Measurements from ENCODE around the gene UBE2S.
"Not testable (repeated sequence)": the region's sequence is repeated elsewhere in the genome, so short reads cannot be mapped to it uniquely, and the experiment has no call there.

UBE2S gene

DNA sequence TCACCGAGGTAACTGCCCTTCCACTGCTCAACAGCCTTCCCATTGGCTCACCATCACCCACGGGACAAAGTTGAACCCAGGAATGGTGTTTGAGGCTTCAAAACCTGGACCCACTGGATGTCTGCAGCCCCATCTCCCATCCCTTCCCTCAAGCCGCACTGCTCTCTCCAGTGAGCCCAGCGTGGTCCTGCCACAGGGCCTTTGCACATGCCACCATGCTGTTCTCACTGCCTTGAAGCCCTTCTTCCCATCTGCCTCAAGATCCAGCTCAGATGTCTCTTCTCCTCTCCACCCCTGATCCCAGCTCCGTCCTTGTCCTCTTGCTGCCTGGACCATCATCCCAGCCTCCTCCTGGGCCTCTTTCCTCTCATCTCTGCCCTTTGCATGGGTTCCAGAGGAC is 31.5 kb upstream of the UBE2S start:
- DNase-seq: no peak

- DNase-seq: no peak
These were observed 29.8 kb upstream of the UBE2S start for GRCh38 chr19:55437410-55437809.

DNA sequence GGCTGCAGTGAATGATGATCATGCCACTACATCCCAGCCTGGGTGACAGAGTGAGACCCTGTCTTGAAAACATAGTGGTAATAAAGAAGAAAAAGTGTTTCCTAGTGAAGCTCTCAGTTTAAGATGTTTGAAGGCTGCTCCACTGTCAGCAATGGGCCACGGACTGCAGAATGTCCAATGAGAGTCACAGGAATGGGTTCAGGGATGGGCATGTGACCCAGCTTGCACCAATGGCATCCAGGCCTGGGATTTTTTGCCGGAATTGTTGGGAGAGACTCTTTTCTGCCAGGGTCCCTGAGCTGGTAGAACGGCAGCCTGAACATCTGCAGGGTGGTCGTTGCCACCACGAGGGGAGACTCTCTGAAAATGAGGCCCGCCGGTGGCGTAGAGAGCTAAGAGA is 29.3 kb upstream of the UBE2S start:
- DNase-seq: no peak

DNA sequence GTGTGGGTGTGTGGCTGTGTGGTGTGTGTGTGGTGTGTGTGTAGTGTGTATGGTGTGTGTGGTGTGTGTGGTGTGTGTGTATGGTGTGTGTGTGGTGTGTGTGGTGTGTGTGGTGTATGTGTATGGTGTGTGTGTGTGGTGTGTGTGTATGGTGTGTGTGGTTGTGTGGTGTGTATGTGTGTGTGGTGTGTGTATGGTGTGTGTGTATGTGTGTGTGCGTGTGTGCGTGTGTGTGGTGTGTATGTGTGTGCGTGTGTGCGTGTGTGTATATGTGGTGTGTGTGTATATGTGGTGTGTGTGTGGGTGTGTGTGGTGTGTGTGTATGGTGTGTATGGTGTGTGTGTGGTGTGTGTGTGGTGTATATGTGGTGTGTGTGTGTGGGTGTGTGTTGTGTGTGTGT is 27.4 kb upstream of the UBE2S start:
- DNase-seq: no peak

DNA sequence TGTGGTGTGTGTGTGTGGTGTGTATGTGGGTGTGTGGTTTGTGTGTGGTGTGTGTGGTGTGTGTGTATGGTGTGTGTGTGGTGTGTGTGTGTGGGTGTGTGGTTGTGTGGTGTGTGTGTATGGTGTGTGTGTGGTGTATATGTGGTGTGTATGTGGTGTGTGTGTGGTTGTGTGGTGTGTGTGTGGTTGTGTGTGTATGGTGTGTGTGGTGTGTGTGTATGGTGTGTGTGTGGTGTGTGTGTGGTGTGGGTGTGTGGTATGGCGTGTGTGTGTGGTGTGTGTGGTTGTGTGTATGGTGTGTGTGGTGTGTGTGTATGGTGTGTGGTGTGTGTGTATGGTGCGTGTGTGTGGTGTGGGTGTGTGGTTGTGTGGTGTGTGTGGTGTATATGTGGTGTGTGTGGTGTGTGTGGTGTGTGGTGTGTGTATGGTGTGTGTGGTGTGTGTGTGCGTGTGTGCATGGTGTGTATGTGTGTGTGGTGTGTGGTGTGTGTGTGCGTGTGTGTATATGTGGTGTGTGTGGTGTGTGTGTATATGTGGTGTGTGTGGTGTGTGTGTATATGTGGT is 26.9 kb upstream of the UBE2S start:
- DNase-seq: no peak

- DNase-seq: no peak
These were observed 25.7 kb upstream of the UBE2S start for GRCh38 chr19:55433292-55433691.

DNA sequence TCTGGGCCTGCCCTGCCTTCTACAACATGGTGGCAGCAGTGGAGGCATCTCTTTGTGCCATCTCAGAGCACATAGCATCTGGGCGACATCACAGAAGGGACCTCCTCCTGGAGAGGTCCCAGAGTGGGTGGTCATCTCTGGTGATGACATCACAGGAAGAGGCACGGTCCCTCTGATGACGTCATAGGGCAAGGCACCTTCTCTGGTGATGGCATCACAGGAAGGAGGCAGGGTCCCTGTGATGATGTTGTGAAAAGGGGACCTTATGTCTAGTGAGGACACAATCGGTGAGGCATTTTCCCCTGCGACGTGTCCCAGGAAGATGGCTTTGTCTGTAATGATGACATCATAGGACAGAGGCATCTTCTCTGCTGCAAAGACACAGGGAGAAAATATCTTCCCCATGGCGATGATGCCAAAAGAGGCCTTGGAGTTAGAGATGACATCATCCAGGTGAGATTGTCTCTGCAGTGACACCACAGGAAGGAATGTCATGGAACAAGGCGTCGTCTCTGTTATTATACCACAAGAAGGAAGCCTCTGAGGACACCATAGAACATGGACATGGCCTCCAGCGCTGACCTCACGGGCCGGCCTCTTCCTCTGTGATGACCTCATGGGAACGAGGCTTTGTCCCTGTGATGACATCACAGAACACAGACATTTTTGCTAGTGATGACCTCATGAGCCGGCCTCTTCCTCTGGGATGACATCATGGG is 24.8 kb upstream of the UBE2S start:
- no peak for DNase-seq

GRCh38 chr19:55431183-55431582 is 23.6 kb upstream of the UBE2S start:
- no peak for DNase-seq

DNA sequence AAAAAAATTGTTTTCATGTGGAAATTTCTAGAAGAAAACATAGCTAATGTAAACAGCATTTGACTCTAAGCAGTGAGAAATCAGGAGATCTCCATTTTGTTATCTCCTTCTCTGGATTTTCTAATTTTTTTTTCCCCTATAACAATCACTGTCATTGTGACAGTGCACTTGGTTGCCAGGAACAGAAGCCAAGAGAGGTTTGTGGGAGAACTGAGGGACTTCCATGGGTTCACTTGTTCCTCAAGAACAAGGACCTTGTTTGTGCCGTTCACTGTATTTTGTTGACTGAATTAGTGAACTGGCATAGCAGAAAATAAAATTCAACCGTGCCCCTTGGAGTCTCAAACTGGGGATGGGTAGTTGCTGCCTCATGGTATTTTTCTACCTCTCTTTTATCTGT is 18.5 kb upstream of the UBE2S start:
- no peak for DNase-seq

DNA sequence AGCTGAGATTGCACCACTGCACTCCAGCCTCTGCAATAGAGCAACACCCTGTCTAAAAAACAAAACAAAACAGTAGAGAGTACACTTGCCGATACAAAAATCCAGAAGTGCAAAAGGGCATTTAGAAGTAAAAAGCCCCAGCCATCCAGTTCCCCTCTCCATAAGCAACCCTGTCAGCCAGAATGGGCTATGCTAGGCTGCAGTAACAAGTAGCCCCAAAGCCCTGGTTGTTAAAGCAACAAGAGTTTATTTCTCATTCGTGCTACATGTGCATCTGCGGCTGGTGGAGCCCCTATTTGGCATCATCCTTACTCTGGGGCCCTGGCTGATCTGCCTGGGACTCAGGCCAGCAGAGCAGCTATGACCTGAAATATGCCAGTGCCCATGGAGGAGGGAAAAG is 16.9 kb upstream of the UBE2S start:
- no peak for DNase-seq

GRCh38 chr19:55423225-55424005 is 15.8 kb upstream of the UBE2S start:
- DNase-seq: no peak

GRCh38 chr19:55421281-55421680 is 13.7 kb upstream of the UBE2S start:
- not testable (repeated sequence) for DNase-seq

DNA sequence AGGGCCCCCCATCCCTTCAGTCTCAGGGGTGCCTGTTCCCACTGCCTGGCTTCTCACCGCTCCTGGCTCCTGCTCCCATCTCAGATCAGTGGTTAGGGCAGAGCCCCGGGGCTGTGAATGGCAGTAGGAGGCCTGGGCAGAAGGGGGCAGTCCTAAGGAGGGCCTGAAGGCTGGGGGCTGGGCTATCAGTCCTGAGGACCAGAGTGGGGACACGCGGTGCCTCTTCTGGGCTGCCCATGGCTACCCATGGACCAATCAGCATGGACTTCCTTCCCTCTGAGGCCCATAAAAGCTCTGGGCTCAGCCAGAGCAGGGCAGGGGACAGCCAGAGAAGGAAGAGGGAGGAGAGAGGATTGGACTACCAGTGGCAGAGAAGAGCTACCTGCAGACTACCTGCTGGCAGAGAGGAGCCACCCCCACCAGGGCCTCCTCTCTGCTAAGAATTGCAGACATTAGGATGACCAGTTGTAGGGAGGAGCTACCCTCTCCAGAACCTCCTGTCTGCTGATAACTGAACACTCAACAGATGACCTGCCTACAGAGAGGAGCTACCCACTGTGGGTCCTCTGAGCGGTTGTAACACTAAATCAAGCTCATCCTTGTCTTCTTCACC is 12.1 kb upstream of the UBE2S start:
- DNase-seq: no peak

DNA sequence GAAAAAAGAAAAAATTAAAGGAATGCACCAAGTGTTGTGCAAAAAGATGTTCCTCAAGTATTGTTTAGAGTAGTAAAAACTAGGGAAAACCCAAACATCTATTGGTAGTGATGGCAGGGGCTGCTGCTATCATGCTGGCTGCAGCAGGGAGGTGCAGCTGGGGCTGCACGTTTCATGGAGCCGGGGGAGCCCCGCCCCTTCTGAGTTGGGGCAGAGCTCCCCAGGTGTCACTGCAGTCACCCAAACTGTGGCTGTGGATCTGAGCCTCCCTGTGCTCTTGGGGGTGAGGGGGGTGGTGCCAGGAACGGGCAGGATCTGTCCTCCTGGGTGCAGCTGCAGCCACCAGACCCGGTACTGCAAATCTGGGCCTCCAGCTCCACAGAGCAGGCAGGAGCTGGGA is 11.5 kb upstream of the UBE2S start:
- no peak for DNase-seq

DNA sequence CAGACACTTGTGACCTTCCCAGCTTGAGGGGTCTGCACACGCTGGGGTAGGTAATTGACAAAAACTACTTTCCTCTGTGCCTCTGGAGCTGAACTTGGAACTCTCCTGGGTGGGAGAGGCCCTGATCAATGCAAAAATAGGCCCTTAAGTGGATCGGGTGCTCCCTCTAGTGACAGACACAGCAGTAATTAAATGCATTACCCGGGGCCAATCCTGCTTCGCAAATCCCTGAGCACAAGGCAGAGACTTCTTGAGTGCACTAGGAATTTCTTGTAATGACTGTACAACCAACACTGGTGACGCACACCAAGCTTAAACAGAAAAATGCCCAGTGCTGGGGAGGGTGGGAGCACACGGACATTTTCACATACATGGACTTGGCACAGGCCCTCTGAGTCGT is 10.6 kb upstream of the UBE2S start:
- peak; percentile 71 for DNase-seq

DNA sequence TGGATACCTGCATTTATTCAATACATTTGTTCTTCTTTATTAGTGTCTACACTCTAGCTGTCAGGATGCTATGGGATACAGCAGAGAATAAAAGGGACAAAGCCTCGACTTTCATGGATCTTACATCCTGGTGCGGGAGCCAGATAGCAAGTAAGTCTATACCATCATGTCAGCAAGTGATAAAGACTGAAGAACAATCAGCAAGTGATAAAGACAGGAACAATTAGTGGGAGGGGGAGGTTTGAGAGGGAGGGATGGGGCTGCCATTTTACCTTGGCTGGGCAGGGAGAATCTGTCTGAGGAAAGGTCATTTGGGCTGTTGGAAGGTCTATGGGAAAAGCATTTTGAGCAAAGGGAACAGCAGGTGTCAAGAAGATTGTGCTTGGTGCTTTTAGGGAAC is 2.6 kb upstream of the UBE2S start:
- DNase-seq: no peak

DNA sequence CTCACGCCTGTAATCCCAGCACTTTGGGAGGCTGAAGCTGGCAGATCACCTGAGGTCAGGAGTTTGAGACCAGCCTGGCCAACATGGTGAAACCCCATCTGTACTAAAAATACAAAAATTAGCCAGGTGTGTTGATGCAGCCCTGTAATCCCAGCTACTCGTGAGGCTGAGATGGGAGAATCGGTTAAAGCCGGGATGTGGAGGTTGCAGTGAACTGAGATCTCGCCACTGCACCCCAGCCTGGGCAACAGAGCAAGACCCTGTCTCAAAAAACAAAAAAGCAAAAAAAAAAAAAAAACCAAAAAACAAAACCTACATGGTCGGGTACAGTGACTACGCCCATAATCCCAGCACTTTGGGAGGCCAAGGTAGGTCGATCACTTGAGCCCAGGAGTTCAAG is 1.6 kb upstream of the UBE2S start:
- DNase-seq: not testable (repeated sequence)

- DNase-seq: no peak
These were observed 915 bp upstream of the UBE2S start for GRCh38 chr19:55408533-55408872.

DNA sequence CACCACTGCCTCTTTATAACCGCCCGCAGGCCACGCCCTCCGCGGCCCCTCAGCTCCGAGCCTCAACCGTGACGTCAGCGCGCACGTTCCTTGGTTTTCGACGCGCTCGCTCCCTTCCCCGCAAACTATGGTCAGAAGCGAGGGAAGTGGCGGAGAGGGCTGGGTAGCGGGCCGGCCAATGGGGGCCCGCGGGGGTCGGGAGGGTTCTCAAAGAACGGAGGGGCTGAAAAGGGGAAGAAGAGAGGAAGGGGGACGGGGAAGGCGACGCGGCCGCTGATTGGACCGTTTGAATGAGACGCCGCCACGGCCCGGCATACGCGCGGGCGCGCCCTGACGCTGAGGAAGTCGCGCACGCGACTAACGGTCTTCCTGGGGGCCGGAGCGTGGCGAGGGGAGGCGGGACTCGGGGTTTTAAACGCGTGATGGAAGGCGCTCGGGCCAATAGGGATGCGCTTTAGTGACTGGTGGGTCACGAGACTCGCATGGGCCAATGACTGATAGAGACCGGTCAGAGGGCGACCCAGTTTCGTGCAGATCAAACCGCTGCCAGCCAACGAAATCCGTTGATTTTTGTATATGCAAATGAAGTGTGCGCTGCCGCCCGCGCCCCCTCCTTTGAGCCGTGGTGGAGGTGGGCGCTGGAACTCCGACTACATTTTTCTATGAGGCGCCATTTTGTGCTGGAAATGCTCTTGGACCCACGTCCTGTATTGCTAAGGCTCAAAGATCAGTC is 378 bp upstream of the UBE2S start:
- peak; percentile 99 for DNase-seq

GRCh38 chr19:55406826-55407549 is 600 bp downstream of the UBE2S start:
- DNase-seq: peak; percentile 14

DNA sequence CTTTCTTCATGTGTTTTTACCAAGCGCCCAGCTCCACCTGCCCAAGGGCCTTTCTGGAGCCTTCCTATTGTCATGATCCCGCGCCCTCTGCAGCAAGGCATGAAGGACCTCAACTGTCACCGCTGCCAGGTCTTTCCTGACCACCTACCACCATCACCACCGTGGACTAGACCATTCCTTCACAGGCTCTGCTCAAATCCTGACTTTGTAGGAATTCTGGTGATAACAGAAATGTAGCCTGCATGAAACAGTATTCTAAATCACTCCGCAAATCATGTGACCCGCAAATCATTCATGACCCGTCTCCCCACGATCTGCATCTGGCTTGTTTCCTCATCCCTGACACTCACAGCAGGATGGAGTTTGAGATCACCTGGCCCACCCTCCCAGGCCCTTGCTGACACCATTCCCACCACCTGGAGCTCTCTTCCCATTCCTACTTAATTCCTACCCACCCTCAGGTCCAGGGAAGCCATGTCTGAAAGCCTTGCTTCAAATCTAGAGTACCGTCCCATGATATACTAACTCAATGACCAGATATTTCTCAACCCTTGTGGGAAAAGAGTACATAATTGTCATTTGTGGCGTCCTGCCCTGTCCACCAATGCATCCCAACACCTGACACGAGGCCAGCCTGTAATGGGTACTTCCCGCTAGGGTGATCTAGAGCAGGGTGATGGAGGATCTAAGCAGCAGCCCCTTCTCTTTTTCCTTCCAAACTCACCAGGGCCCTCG is 1.3 kb downstream of the UBE2S start:
- no peak for DNase-seq

GRCh38 chr19:55405638-55406037 is 1.9 kb downstream of the UBE2S start:
- no peak for DNase-seq
